Hypothalamus (tissue), 51 donors: ENCODE measurements around the gene SAMD4A.

Experiments used
- DNase-seq, 51 donors: peaks; one replicate each; lab custom pipeline; 2025; lab: John Stamatoyannopoulos, UW

The SAMD4A gene

GRCh38 chr14:54773171-54774006 lies 206.5 kb downstream of the SAMD4A start:
- DNase-seq, result peak in 39 of 51 donors; percentile 8 to 70 (median 44)

GRCh38 chr14:54774824-54775223 lies 207.9 kb downstream of the SAMD4A start:
- DNase-seq, result no peak

- DNase-seq, result no peak
Observed at GRCh38 chr14:54775486-54776140, 208.7 kb downstream of the SAMD4A start.

- DNase-seq, result peak in 19 of 51 donors; percentile 11 to 50 (median 25)
Observed at GRCh38 chr14:54776361-54777001, 209.6 kb downstream of the SAMD4A start.

DNA sequence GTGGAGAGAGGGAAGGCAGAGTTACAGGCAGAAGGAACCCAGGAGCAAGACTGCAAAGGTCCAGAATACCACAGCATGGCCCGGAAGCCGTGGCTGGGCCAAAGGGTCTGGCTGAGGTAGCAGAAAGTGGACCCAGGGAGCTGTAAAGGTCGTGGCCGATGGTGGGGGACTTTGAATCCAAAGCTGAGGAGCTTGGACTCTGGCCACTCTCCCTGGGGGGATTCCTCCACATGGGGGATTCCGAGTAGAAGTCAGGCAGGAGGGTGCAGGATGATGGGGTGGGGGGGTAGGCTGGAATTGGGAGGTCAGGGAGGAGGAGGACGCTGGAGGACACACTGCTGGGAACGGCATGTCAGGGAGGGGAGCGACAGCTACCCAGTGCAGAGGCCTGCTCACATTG lies 210.5 kb downstream of the SAMD4A start:
- no peak for DNase-seq

GRCh38 chr14:54778618-54779345 lies 211.9 kb downstream of the SAMD4A start:
- peak in 10 of 51 donors; percentile 6 to 32 (median 18) for DNase-seq

- DNase-seq, result no peak
Observed at GRCh38 chr14:54781080-54781479, 214.2 kb downstream of the SAMD4A start.

DNA sequence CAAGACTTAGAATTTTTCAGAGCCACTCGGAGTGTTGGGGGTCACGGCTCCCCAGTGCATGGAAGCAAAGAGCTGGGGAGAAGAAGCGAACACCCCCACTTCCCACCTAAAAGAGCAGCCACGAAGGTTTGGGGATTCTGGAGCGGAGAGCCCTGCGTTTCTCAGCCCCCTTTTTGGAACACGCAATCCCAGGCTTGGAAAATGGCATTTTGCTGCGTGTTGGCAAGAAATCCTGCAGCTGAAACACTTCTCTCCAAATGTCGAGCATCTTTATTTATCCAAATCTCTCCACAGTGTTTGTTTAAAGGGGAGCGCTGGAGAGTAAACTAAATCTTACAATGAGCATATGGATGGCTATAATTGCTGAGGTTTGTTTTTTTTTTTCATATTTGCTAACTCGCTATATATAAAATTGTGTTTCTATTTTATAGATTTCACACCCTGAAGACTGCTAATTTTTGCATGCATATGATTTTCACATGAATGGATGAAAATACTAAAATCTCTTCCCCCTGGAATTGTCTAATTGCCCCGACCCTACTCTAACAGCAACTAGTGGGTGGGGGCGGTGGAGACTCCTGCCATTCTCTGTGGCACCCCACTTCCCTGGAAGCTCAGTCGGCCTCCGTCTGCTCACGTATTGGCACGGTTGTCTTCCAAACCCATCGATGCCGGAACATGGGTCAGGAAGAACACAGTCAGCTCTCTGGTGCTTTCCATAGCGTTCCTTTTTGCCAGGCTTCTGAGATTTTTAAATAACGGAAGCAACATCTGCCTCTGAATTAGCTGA lies 215.2 kb downstream of the SAMD4A start:
- no peak for DNase-seq

DNA sequence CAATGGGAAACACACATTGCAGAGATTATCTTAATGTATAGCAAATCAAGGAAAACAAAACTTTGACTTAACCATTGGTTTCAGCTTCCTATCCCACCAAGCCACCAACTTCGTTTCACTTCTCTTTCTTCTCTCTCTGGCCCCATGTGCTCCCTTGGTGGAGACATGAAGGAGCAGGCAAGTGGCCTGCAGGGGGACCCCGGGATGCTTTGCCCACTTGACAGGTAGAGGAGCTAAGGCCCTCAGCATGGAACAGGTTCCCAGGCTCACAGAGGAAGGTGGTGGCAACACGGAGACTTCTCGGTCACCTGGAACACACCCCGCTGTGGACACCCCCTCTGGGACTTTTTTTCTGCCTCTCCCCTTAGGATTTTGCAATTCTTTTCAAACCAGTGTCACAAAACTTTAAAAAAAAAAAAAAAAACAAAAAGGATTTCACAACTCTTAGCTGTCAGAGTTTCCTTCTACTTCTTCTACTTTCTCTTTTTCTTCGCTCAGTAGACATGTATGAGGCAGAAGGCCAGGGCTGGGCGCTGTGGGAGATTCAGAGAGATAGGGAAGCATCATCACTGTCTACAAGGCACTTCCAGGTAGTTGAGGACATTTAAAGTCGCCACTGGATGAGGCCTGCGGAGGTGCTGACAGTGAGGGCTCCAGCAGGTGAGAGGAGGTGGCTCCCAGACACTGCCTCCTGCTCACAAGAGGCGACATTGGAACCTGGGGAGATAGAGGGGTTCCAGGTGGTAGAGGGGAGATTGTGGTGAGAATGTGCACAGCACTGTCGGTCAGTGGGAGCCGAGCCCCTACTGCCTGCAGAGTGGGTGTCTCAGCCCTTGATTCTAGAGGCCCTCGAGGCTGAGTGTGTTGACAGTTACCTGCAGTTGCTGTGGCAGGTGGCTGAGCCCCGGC lies 216.1 kb downstream of the SAMD4A start:
- peak in 5 of 51 donors; percentile 5 to 21 (median 13) for DNase-seq

- no peak for DNase-seq
Observed at GRCh38 chr14:54783660-54784015, 216.7 kb downstream of the SAMD4A start.

- DNase-seq, result no peak
Observed at GRCh38 chr14:54784060-54784459, 217.1 kb downstream of the SAMD4A start.

DNA sequence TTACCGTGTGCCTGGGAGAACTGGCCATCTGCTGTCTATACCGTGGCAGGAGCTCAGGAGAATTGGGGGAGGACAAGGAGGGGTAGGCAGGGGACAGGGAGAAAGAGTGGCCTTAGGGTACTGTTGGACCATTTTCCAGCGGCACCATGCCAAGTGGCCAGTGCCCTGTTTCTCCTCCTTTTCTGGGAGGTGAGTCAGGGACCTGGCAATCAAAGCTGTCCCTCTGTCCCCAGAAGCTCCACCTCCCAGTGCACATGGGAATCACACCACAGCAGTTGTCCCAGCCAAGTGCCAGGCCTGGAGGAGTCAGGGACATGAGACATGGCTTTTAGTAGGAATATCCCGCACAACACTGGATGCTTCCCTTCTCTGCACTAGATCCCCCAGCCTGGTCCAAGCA lies 217.7 kb downstream of the SAMD4A start:
- peak in 10 of 51 donors; percentile 5 to 65 (median 34) for DNase-seq

- DNase-seq, result peak in 1 of 51 donors; percentile 33
Observed at GRCh38 chr14:54785136-54785777, 218.3 kb downstream of the SAMD4A start.

GRCh38 chr14:54785778-54786770 lies 219.1 kb downstream of the SAMD4A start:
- DNase-seq, result no peak

- DNase-seq, result peak in 12 of 51 donors; percentile 6 to 44 (median 14)
Observed at GRCh38 chr14:54786838-54787237, 219.9 kb downstream of the SAMD4A start.

DNA sequence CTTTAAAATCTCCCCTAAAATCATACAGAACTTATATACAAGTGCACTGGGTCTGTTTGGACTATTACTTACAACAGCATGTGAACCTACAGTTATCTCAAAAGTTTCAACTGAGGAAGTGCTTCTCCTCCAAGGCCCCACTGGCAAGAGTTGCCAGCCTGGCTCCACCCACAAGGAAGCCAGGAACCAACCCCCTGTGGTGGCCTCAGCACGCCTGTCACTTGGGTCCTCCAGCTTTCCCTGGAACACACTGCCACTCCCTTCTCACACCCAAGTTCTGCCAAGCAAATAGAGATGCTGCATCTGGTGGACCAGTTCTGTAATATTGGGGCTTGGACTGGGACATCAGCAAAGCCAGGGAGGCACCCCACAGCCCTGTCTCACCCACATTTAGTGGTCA lies 220.3 kb downstream of the SAMD4A start:
- no peak for DNase-seq

DNA sequence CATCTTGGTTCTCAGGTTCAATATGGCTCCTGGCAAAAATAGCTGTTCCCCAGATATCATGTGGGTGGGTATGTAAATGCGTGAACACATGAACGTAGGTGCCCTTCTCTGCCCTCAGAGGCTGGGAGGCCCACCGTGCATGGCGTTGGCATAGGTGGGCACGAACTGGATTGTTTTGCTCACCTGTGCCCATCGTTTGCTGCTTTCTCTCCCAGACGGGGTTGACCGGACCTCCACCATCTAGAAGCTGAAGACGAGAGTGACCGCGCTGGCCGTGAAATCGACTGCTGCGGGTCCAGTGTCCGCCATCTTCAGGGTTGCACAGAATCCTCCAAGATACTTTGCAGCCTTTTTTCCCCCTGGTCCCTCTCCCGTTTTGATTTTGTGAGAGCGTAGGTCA lies 221.8 kb downstream of the SAMD4A start:
- no peak for DNase-seq
